ENCODE results near the gene SH3TC2. TPM values are rescaled to one million over a fixed set of nuclear protein-coding genes. Genes with fewer than 3 reads are reported as not detected.
A peak's percentile ranks its signal among the peaks of the same experiment; 100 is the strongest.

SH3TC2 gene
- polyA plus RNA-seq, 1 donor (not counting 4 experiments of a cell fraction or from before 2014, with no cell fraction given): 19.0 TPM

DNA sequence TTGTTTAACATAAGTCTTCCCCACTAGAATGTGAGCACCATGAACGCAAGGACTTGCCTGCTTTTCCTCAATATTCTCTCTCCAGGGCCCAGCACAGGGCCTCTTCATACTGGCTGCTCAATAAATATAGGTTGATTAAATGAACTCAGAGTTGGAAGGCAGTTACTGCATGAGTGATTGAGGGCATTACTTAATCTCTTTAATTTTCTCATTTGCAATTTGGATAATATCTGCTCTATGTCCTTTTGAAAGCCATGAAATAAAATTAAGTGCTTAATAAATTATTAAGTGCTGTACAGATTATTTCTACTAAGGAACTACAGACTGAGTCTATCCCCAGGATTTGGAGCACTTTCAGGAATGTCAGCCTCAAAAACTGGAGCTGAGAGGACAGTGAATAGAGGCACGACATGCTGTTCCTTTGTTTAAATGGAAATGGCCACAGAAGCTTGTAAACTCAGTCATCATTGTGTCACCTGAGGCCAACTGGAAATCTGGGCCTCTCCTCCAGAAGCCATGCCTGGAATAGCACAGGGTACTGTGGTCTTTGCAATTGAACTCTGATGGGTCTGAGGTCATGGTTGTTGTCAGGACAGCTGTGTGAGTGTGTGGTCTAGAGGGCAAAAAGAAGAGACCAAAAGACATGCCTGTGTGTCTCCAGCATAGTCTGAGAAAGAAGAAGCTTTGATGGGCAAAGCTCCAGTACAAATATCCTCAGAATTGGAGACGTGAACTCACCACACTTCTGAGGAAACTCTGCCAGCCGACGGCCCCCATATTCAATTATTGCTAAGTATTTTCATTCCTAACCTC lies 86.1 kb downstream of the SH3TC2 start:
- H3K27me3 ChIP-seq (ENCODE audit: control insufficient read depth, extremely low read depth, insufficient read depth, low read length): no peaks in the 10 kb centered on the region
- H3K4me1 ChIP-seq (ENCODE audit: control insufficient read depth, extremely low read depth, insufficient read depth, low read length): peaks cover 59% of the 10 kb centered on the region
- H4K20me1 ChIP-seq (ENCODE audit: control insufficient read depth, extremely low read depth, insufficient read depth, low read length): no peaks in the 10 kb centered on the region
- H3K27ac ChIP-seq (ENCODE audit: control insufficient read depth, insufficient read depth, low read length): peak overlapping the region; percentile 38
- no peaks in the 10 kb centered on the region for H3K36me3 ChIP-seq (ENCODE audit: control insufficient read depth in 2 of 2, extremely low read depth in 1 of 2, insufficient read depth in 2 of 2, low read length in 2 of 2)
- no peaks in the 10 kb centered on the region for H3K9me1 ChIP-seq (ENCODE audit: control insufficient read depth, extremely low read depth, insufficient read depth, low read length)
- peak overlapping the region; percentile 12 for H3K9ac ChIP-seq (ENCODE audit: control insufficient read depth, extremely low read depth, insufficient read depth, low read length)
- TF ChIP-seq, protein P1, sequence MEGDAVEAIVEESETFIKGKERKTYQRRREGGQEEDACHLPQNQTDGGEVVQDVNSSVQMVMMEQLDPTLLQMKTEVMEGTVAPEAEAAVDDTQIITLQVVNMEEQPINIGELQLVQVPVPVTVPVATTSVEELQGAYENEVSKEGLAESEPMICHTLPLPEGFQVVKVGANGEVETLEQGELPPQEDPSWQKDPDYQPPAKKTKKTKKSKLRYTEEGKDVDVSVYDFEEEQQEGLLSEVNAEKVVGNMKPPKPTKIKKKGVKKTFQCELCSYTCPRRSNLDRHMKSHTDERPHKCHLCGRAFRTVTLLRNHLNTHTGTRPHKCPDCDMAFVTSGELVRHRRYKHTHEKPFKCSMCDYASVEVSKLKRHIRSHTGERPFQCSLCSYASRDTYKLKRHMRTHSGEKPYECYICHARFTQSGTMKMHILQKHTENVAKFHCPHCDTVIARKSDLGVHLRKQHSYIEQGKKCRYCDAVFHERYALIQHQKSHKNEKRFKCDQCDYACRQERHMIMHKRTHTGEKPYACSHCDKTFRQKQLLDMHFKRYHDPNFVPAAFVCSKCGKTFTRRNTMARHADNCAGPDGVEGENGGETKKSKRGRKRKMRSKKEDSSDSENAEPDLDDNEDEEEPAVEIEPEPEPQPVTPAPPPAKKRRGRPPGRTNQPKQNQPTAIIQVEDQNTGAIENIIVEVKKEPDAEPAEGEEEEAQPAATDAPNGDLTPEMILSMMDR (optimal IDR thresholded peaks at IDR 0.05 in 1 of 3, IDR thresholded peaks at IDR 0.05 in 1 of 3, conservative IDR thresholded peaks at IDR 0.05 in 1 of 3; ENCODE audit: extremely low read depth in 1 of 3, insufficient read depth in 2 of 3, low read length in 3 of 3): no peak
- TF ChIP-seq EZH2 (IDR thresholded peaks at IDR 0.05; ENCODE audit: low read length): no peak
- H3K4me3 ChIP-seq (ENCODE audit: control insufficient read depth in 2 of 3, extremely low read depth in 1 of 3, insufficient read depth in 2 of 3, low read depth in 1 of 3, low read length in 3 of 3): no peak overlapping the region
- FAIRE-seq (peak; percentile 29), DNase-seq (ENCODE audit: low read depth, low spot score) (no peak)
- H3K4me2 ChIP-seq (ENCODE audit: control insufficient read depth, extremely low read depth, insufficient read depth, low read depth, low read length): no peak overlapping the region
- dilution Hi-C loops (cut with MboI; ENCODE audit: extremely low pct_ligation_motif_present, low sequenced_read_pairs): no loop called here
- peak overlapping the region; percentile 57 for H2AFZ ChIP-seq (ENCODE audit: control insufficient read depth, low read length)
- H3K9me3 ChIP-seq (ENCODE audit: control insufficient read depth, low read depth, low read length): no peaks in the 10 kb centered on the region
- H3K79me2 ChIP-seq (ENCODE audit: control insufficient read depth, insufficient read depth, low read length): no peaks in the 10 kb centered on the region

DNA sequence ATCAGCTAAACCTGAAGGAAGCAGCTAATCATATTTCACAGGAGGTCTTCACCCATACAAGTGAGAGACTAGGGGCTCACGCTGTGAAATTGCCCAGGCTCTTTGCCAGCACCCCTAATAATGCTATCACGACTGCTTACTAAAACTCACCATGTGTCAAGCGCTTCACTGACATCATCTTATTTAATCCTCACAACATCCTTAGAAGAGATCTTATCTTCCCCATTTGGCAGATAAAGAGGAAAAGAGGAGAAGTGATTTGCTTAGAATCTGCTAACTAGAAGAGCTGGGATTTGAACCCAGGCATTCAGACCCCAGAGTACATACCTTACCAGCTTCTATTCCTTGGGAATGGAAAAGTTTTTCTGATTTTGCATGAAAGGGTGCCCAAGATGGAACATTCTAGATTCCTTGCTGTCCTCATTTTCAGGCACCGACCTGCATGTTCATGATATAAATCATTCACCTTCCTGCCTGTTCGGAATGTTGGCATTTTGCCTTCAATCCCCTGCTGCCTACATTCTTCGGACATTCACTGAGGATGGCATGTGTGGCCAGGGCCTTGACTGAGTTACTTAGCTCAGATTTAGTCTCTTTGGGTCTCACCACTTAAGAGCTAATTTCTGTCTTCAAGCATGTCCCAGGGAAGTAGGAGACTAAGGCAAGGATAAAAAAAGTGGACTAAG lies 88.1 kb downstream of the SH3TC2 start:
- Histone ChIP-seq H3K4me2 (ENCODE audit: control insufficient read depth, extremely low read depth, insufficient read depth, low read depth, low read length) (peak overlapping the region; percentile 34), H3K36me3 (ENCODE audit: control insufficient read depth in 2 of 2, extremely low read depth in 1 of 2, insufficient read depth in 2 of 2, low read length in 2 of 2) (no peaks in the 10 kb centered on the region), H3K4me1 (ENCODE audit: control insufficient read depth, extremely low read depth, insufficient read depth, low read length) (peaks cover 71% of the 10 kb centered on the region), H3K9me3 (ENCODE audit: control insufficient read depth, low read depth, low read length) (no peaks in the 10 kb centered on the region), H3K27me3 (ENCODE audit: control insufficient read depth, extremely low read depth, insufficient read depth, low read length) (no peaks in the 10 kb centered on the region), H2AFZ (ENCODE audit: control insufficient read depth, low read length) (no peak overlapping the region), H3K4me3 (ENCODE audit: control insufficient read depth in 2 of 3, extremely low read depth in 1 of 3, insufficient read depth in 2 of 3, low read depth in 1 of 3, low read length in 3 of 3) (no peak overlapping the region), H4K20me1 (ENCODE audit: control insufficient read depth, extremely low read depth, insufficient read depth, low read length) (no peaks in the 10 kb centered on the region), H3K9me1 (ENCODE audit: control insufficient read depth, extremely low read depth, insufficient read depth, low read length) (no peaks in the 10 kb centered on the region), H3K9ac (ENCODE audit: control insufficient read depth, extremely low read depth, insufficient read depth, low read length) (peak overlapping the region; percentile 12), H3K79me2 (ENCODE audit: control insufficient read depth, insufficient read depth, low read length) (no peaks in the 10 kb centered on the region), H3K27ac (ENCODE audit: control insufficient read depth, insufficient read depth, low read length) (peak overlapping the region; percentile 33)
- FAIRE-seq (peak; percentile 71), DNase-seq (ENCODE audit: low read depth, low spot score) (no peak)
- TF ChIP-seq EZH2 (IDR thresholded peaks at IDR 0.05; ENCODE audit: low read length): no peak
- TF ChIP-seq, protein P1 (optimal IDR thresholded peaks at IDR 0.05 in 1 of 3, IDR thresholded peaks at IDR 0.05 in 1 of 3, conservative IDR thresholded peaks at IDR 0.05 in 1 of 3; ENCODE audit: extremely low read depth in 1 of 3, insufficient read depth in 2 of 3, low read length in 3 of 3): no peak
- dilution Hi-C loops (cut with MboI; ENCODE audit: extremely low pct_ligation_motif_present, low sequenced_read_pairs): no loop called here

All from keratinocyte (primary cell).